ENCODE measurements around the gene SACM1L.
"Not testable (repeated sequence)": the region's sequence is repeated elsewhere in the genome, so short reads cannot be mapped to it uniquely, and the experiment has no call there.

SACM1L gene

GRCh38 chr3:45757141-45757540 lies 67.9 kb downstream of the SACM1L start:
- not testable (repeated sequence) for H3K9me3 Mint-ChIP-seq; H3K36me3 Mint-ChIP-seq (ENCODE audit: low read depth); H3K4me3 Mint-ChIP-seq; H3K27ac Mint-ChIP-seq; H3K27me3 Mint-ChIP-seq; H3K4me1 Mint-ChIP-seq (ENCODE audit: low read depth)

GRCh38 chr3:45758871-45759270 lies 69.7 kb downstream of the SACM1L start:
- Mint-ChIP-seq H3K4me1 (ENCODE audit: low read depth) (no peaks in the 10 kb centered on the region), H3K36me3 (ENCODE audit: low read depth) (no peaks in the 10 kb centered on the region)

GRCh38 chr3:45759851-45760250 lies 70.7 kb downstream of the SACM1L start:
- Mint-ChIP-seq H3K4me1 (ENCODE audit: low read depth) (no peaks in the 10 kb centered on the region), H3K27me3 (peaks cover 7% of the 10 kb centered on the region), H3K4me3 (no peak overlapping the region), H3K9me3 (no peaks in the 10 kb centered on the region), H3K27ac (no peak overlapping the region), H3K36me3 (ENCODE audit: low read depth) (no peaks in the 10 kb centered on the region)

More at GRCh38 chr3:45758871-45759270, 69.7 kb downstream of the SACM1L start:
- H3K4me3 Mint-ChIP-seq = no peak overlapping the region
- H3K9me3 Mint-ChIP-seq = no peaks in the 10 kb centered on the region
- peaks cover 7% of the 10 kb centered on the region for H3K27me3 Mint-ChIP-seq
- no peak overlapping the region for H3K27ac Mint-ChIP-seq

GRCh38 chr3:45760878-45761711 lies 71.9 kb downstream of the SACM1L start:
- Mint-ChIP-seq H3K36me3 (ENCODE audit: low read depth) (no peaks in the 10 kb centered on the region), H3K9me3 (no peaks in the 10 kb centered on the region), H3K27me3 (peaks cover 7% of the 10 kb centered on the region), H3K4me1 (ENCODE audit: low read depth) (no peaks in the 10 kb centered on the region), H3K4me3 (no peak overlapping the region), H3K27ac (no peak overlapping the region)

- no peak overlapping the region for H3K4me3 Mint-ChIP-seq
- H3K27me3 Mint-ChIP-seq = peaks cover 7% of the 10 kb centered on the region
- no peaks in the 10 kb centered on the region for H3K4me1 Mint-ChIP-seq (ENCODE audit: low read depth)
- H3K27ac Mint-ChIP-seq = no peak overlapping the region
- no peaks in the 10 kb centered on the region for H3K36me3 Mint-ChIP-seq (ENCODE audit: low read depth)
- H3K9me3 Mint-ChIP-seq = no peaks in the 10 kb centered on the region
Observed at GRCh38 chr3:45761831-45762230, 72.6 kb downstream of the SACM1L start.

GRCh38 chr3:45762647-45763302 lies 73.6 kb downstream of the SACM1L start:
- peaks cover 6% of the 10 kb centered on the region for H3K9me3 Mint-ChIP-seq
- no peak overlapping the region for H3K27ac Mint-ChIP-seq
- peaks cover 16% of the 10 kb centered on the region for H3K27me3 Mint-ChIP-seq
- no peaks in the 10 kb centered on the region for H3K4me1 Mint-ChIP-seq (ENCODE audit: low read depth)
- H3K36me3 Mint-ChIP-seq (ENCODE audit: low read depth) = no peaks in the 10 kb centered on the region
- H3K4me3 Mint-ChIP-seq = no peak overlapping the region

- Mint-ChIP-seq H3K4me3 (no peak overlapping the region), H3K36me3 (ENCODE audit: low read depth) (no peaks in the 10 kb centered on the region), H3K27me3 (peaks cover 19% of the 10 kb centered on the region), H3K9me3 (peaks cover 6% of the 10 kb centered on the region), H3K4me1 (ENCODE audit: low read depth) (no peaks in the 10 kb centered on the region), H3K27ac (no peak overlapping the region)
Observed at GRCh38 chr3:45763303-45763675, 74.1 kb downstream of the SACM1L start.

- H3K4me1 Mint-ChIP-seq (ENCODE audit: low read depth) = no peaks in the 10 kb centered on the region
- peaks cover 22% of the 10 kb centered on the region for H3K27me3 Mint-ChIP-seq
- no peak overlapping the region for H3K27ac Mint-ChIP-seq
- no peaks in the 10 kb centered on the region for H3K36me3 Mint-ChIP-seq (ENCODE audit: low read depth)
- peaks cover 6% of the 10 kb centered on the region for H3K9me3 Mint-ChIP-seq
- H3K4me3 Mint-ChIP-seq = no peak overlapping the region
Observed at GRCh38 chr3:45765266-45765851, 76.2 kb downstream of the SACM1L start.

- Mint-ChIP-seq H3K9me3 (peaks cover 6% of the 10 kb centered on the region), H3K4me3 (no peak overlapping the region), H3K36me3 (ENCODE audit: low read depth) (no peaks in the 10 kb centered on the region), H3K27me3 (peaks cover 19% of the 10 kb centered on the region), H3K27ac (no peak overlapping the region), H3K4me1 (ENCODE audit: low read depth) (no peaks in the 10 kb centered on the region)
Observed at GRCh38 chr3:45765958-45766357, 76.8 kb downstream of the SACM1L start.

- no peaks in the 10 kb centered on the region for H3K36me3 Mint-ChIP-seq (ENCODE audit: low read depth)
- peaks cover 16% of the 10 kb centered on the region for H3K4me1 Mint-ChIP-seq (ENCODE audit: low read depth)
- H3K4me3 Mint-ChIP-seq = no peak overlapping the region
- peaks cover 28% of the 10 kb centered on the region for H3K27me3 Mint-ChIP-seq
- no peak overlapping the region for H3K27ac Mint-ChIP-seq
- H3K9me3 Mint-ChIP-seq = peaks cover 6% of the 10 kb centered on the region
Observed at GRCh38 chr3:45771166-45771775, 82.1 kb downstream of the SACM1L start.

- H3K27me3 Mint-ChIP-seq = peaks cover 28% of the 10 kb centered on the region
- no peaks in the 10 kb centered on the region for H3K36me3 Mint-ChIP-seq (ENCODE audit: low read depth)
- H3K9me3 Mint-ChIP-seq = peaks cover 6% of the 10 kb centered on the region
- H3K27ac Mint-ChIP-seq = no peak overlapping the region
- H3K4me3 Mint-ChIP-seq = no peak overlapping the region
- H3K4me1 Mint-ChIP-seq (ENCODE audit: low read depth) = peaks cover 16% of the 10 kb centered on the region
Observed at GRCh38 chr3:45771831-45772230, 82.6 kb downstream of the SACM1L start.

GRCh38 chr3:45772341-45773035 lies 83.3 kb downstream of the SACM1L start:
- H3K4me1 Mint-ChIP-seq (ENCODE audit: low read depth) = peaks cover 16% of the 10 kb centered on the region
- H3K9me3 Mint-ChIP-seq = peaks cover 2% of the 10 kb centered on the region
- no peak overlapping the region for H3K4me3 Mint-ChIP-seq
- peaks cover 22% of the 10 kb centered on the region for H3K27me3 Mint-ChIP-seq
- H3K27ac Mint-ChIP-seq = peak overlapping the region; percentile 23
- no peaks in the 10 kb centered on the region for H3K36me3 Mint-ChIP-seq (ENCODE audit: low read depth)

- Mint-ChIP-seq H3K27me3 (peaks cover 16% of the 10 kb centered on the region), H3K4me1 (ENCODE audit: low read depth) (peaks cover 16% of the 10 kb centered on the region), H3K9me3 (no peaks in the 10 kb centered on the region), H3K4me3 (no peak overlapping the region), H3K36me3 (ENCODE audit: low read depth) (no peaks in the 10 kb centered on the region), H3K27ac (peak overlapping the region; percentile 23)
Observed at GRCh38 chr3:45773072-45773471, 83.9 kb downstream of the SACM1L start.

- Mint-ChIP-seq H3K27me3 (peaks cover 11% of the 10 kb centered on the region), H3K9me3 (no peaks in the 10 kb centered on the region), H3K36me3 (ENCODE audit: low read depth) (no peaks in the 10 kb centered on the region), H3K4me1 (ENCODE audit: low read depth) (peaks cover 16% of the 10 kb centered on the region), H3K27ac (no peak overlapping the region), H3K4me3 (no peak overlapping the region)
Observed at GRCh38 chr3:45773714-45774449, 84.7 kb downstream of the SACM1L start.

All from stimulated activated naive CD8-positive, alpha-beta T cell treated with anti-CD3 and anti-CD28 coated beads, Interleukin-15, Interleukin-2, amounts not matched to agents 100 ng/mL and 50 ng/mL, for 24 hours (primary cell).